HL-60 (cell line): ENCODE data around the gene MSANTD3.

Experiments used
- GABPA ChIP-seq: IDR thresholded peaks from 2 replicates; pipeline ENCODE4 v1.6.1; 2012; ENCODE audit warnings: low read depth
- REST ChIP-seq: IDR thresholded peaks from 2 replicates; pipeline ENCODE4 v1.6.1; 2012; ENCODE audit warnings: low read depth; ENCODE audit not compliant: insufficient replicate concordance
- TF ChIP-seq, protein P1 (sequence below): IDR thresholded peaks from one replicate; pipeline ENCODE4 v1.5.1; 2011; ENCODE audit warnings: low read length, control low read depth, inconsistent platforms; ENCODE audit not compliant: insufficient read depth

GRCh38 chr9:100474924-100475276 is 48.0 kb downstream of the MSANTD3 start:
- TF ChIP-seq, protein P1, sequence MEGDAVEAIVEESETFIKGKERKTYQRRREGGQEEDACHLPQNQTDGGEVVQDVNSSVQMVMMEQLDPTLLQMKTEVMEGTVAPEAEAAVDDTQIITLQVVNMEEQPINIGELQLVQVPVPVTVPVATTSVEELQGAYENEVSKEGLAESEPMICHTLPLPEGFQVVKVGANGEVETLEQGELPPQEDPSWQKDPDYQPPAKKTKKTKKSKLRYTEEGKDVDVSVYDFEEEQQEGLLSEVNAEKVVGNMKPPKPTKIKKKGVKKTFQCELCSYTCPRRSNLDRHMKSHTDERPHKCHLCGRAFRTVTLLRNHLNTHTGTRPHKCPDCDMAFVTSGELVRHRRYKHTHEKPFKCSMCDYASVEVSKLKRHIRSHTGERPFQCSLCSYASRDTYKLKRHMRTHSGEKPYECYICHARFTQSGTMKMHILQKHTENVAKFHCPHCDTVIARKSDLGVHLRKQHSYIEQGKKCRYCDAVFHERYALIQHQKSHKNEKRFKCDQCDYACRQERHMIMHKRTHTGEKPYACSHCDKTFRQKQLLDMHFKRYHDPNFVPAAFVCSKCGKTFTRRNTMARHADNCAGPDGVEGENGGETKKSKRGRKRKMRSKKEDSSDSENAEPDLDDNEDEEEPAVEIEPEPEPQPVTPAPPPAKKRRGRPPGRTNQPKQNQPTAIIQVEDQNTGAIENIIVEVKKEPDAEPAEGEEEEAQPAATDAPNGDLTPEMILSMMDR: no peak
- no peak for TF ChIP-seq GABPA
- TF ChIP-seq REST: no peak
